Ascending aorta (tissue), 2 donors: Measurements from ENCODE around the gene PDE4A. TPM values are rescaled to one million over a fixed set of nuclear protein-coding genes. Genes with fewer than 3 reads are reported as not detected.
A peak's percentile ranks its signal among the peaks of the same experiment; 100 is the strongest.

ENCODE experiments used
- DNase-seq, 2 donors: peaks; one replicate each; pipeline ENCODE4 v3.0.0-alpha.2; 2019; ENCODE audit warnings: low spot score in 2 of 2
- H3K27ac ChIP-seq, 2 donors: fragments of 200-600 bp; sonication (generic); one replicate each; pipeline ENCODE4 v1.5.1; 2016 to 2017; ENCODE audit warnings: mild to moderate bottlenecking in 1 of 2
- H3K27me3 ChIP-seq: fragments of 200-600 bp; sonication (generic); one replicate; pipeline ENCODE4 v1.5.1; 2017
- H3K36me3 ChIP-seq, 2 donors: fragments of 200-600 bp; sonication (generic); one replicate each; pipeline ENCODE4 v1.5.1; 2016
- H3K4me1 ChIP-seq, 2 donors: fragments of 200-600 bp; sonication (generic); one replicate each; pipeline ENCODE4 v1.5.1; 2016 to 2017; ENCODE audit warnings: mild to moderate bottlenecking in 1 of 2
- H3K4me3 ChIP-seq, 2 donors: fragments of 200-600 bp; sonication (generic); one replicate each; pipeline ENCODE4 v1.5.1; 2016 to 2017; ENCODE audit warnings: mild to moderate bottlenecking in 1 of 2
- H3K9me3 ChIP-seq, 2 donors: fragments of 200-600 bp; sonication (generic); one replicate each; pipeline ENCODE4 v1.5.1; 2016
- CTCF ChIP-seq, 3 experiments: fragments of 200-600 bp in 2 of 3; fragments of 450-650 bp in 1 of 3; sonication (generic) in 2 of 3; IDR thresholded peaks; one replicate each; pipeline ENCODE4 v1.5.1; 2016 to 2019; ENCODE audit warnings: antibody characterized with exemption in 3 of 3, mild to moderate bottlenecking in 1 of 3, moderate library complexity in 1 of 3
- intact Hi-C: fragments of 100-400 bp; cut with DNase I; formaldehyde crosslinking; loops from one replicate; pipeline ENCODE4 v1.15.1; 2023
- total RNA-seq: library from RNA; depleted of rRNA; stranded (reverse); fragments of >200 nt; gene quantifications from one replicate; pipeline ENCODE4 v1.1.0, GENCODE V29; 2016

Gene PDE4A
- total RNA-seq, 1 donor from 2014 or later, result 59.9 TPM

- intact Hi-C loops, result no loop called here
- DNase-seq, result no peak
- Histone ChIP-seq H3K9me3 (peaks cover 0 to under 1% of the 10 kb centered on the region in 2 donors), H3K27me3 (peaks cover 50% of the 10 kb centered on the region), H3K4me1 (peaks cover 23% of the 10 kb centered on the region in 2 donors), H3K27ac (no peak overlapping the region), H3K4me3 (peak overlapping the region; percentile 26 to 28), H3K36me3 (no peaks in the 10 kb centered on the region)
- no peak for TF ChIP-seq CTCF (IDR thresholded peaks at IDR 0.05)
These were observed 493 bp upstream of the PDE4A start for GRCh38 chr19:10419646-10420443.

GRCh38 chr19:10421240-10422045 is 1.1 kb downstream of the PDE4A start:
- no peaks in the 10 kb centered on the region for H3K9me3 ChIP-seq
- H3K27me3 ChIP-seq, result peaks cover 50% of the 10 kb centered on the region
- H3K4me3 ChIP-seq, result peak overlapping the region; percentile 9 to 26
- H3K36me3 ChIP-seq, result no peaks in the 10 kb centered on the region
- peaks cover 21% of the 10 kb centered on the region in 2 donors for H3K4me1 ChIP-seq
- no peak for DNase-seq
- no peak overlapping the region for H3K27ac ChIP-seq
- intact Hi-C loops, result no loop called here
- no peak for TF ChIP-seq CTCF (IDR thresholded peaks at IDR 0.05)

- Histone ChIP-seq H3K4me3 (no peak overlapping the region), H3K36me3 (no peaks in the 10 kb centered on the region), H3K4me1 (peaks cover 19 to 21% of the 10 kb centered on the region in 2 donors), H3K9me3 (no peaks in the 10 kb centered on the region), H3K27me3 (peaks cover 47% of the 10 kb centered on the region), H3K27ac (no peak overlapping the region)
- intact Hi-C loops, result no loop called here
- no peak for DNase-seq
- TF ChIP-seq CTCF (IDR thresholded peaks at IDR 0.05), result no peak
These were observed 1.7 kb downstream of the PDE4A start for GRCh38 chr19:10422046-10422461.

GRCh38 chr19:10422846-10423245 is 2.5 kb downstream of the PDE4A start:
- TF ChIP-seq CTCF (IDR thresholded peaks at IDR 0.05), result no peak
- H3K4me1 ChIP-seq, result peaks cover 19 to 21% of the 10 kb centered on the region in 2 donors
- intact Hi-C loops, result no loop called here
- no peak for DNase-seq
- no peak overlapping the region for H3K4me3 ChIP-seq
- no peak overlapping the region for H3K27ac ChIP-seq
- H3K36me3 ChIP-seq, result no peaks in the 10 kb centered on the region
- H3K9me3 ChIP-seq, result no peaks in the 10 kb centered on the region
- peaks cover 40% of the 10 kb centered on the region for H3K27me3 ChIP-seq

GRCh38 chr19:10424011-10424637 is 3.8 kb downstream of the PDE4A start:
- Histone ChIP-seq H3K9me3 (no peaks in the 10 kb centered on the region), H3K27me3 (peaks cover 31% of the 10 kb centered on the region), H3K4me3 (peak overlapping the region; percentile 41 to 58), H3K36me3 (no peaks in the 10 kb centered on the region), H3K27ac (no peak overlapping the region), H3K4me1 (peaks cover 16 to 19% of the 10 kb centered on the region in 2 donors)
- intact Hi-C loops, result loop anchor here (1.0 kb wide), 1 partner anchor 20 kb away; no protein-coding TSS in a partner anchor
- peak; percentile 79 to 96 (median 92) for TF ChIP-seq CTCF (IDR thresholded peaks at IDR 0.05)
- DNase-seq, result peak in 1 of 2 donors; percentile 84
